ENCODE results near the gene RNF223.
"Not testable (repeated sequence)": the region's sequence is repeated elsewhere in the genome, so short reads cannot be mapped to it uniquely, and the experiment has no call there.

Gene RNF223

DNA sequence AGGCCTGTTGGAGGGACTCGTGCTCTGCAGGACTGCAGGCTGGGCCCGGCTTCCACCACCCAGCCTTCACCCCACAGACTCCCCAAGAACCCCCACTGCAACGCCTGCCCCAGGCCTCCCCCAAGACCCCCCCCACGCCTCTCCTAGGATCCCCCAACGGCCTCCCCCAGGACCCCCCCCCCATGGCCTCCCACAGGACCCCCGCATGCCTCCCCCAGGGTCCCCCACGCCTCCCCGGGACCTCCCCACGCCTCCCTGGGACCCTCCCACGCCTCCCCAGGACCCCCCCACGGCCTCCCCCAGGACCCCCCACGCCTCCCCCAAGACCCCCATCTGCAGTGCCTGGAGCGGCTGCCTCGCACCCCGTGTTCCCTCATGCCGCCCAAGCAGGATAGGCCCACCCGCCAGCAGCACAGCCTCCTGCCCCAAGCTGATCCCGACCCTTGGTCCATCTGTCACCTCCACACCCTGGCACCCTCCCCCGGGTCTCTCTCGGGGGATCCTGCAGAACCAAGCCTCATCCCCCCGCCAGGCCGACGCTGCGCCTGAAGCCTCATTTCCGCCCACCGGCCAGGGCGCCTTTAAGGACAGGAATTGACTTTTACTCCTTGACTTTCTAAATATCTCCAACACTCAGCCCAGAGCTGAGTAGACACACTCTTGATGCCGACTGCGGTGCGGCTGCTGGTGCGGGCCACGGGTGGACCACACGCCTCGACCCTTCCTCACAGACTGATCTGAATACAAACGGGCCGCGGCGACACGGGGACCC is 14.1 kb upstream of the RNF223 start:
- DNase-seq: no peak

DNA sequence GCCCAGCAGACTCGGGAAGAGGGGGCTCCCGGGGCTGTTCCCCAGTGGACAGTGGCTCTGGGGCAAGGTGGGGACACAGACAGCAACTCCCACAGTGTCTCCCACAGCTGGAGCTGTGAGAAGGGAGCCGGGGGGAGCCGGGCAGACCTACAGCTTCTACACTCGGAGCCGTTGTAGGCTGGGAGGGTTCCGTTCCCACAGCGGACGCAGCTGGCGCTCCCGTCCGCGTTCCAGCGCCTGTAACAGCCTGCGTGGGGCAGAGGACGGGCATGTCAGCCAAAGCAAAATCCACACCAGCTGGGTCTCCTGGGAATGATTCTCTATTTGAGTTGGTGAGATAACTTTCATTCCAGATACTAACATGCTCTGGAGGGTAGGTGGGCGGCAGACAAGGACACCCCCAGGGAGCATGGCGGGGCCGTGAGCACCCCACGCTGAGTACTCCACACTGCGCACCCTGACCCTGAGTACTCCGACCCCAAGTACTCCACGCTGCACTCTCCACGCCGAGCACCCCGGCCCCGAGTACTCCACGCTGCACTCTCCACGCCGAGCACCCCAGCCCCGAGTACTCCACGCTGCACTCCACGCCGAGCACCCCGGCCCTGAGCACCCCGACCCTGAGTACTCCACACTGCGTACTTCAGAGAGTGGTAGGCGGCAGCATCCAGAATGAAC is 13.4 kb upstream of the RNF223 start:
- no peak for DNase-seq

DNA sequence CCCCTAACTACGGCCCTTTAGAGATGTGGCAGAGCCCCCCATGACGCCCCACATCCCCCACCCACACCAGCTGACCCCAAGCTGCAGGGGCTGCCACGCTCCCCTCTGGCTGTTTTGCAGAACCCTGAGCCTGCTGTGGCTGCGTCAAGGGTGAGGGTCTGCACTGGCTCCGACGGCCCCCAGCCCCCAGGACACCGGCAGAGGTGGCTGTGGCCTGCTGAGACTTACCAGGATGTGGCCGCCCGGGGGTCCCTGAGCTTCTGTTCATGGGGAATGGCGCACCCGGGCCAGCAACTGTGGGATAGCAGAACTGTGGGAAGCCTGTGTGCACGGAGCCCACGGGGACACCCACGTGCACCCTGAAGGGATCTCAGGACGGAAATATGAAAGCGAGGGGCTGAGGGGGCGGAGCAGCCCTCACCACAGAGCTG is 12.8 kb upstream of the RNF223 start:
- DNase-seq: no peak

DNA sequence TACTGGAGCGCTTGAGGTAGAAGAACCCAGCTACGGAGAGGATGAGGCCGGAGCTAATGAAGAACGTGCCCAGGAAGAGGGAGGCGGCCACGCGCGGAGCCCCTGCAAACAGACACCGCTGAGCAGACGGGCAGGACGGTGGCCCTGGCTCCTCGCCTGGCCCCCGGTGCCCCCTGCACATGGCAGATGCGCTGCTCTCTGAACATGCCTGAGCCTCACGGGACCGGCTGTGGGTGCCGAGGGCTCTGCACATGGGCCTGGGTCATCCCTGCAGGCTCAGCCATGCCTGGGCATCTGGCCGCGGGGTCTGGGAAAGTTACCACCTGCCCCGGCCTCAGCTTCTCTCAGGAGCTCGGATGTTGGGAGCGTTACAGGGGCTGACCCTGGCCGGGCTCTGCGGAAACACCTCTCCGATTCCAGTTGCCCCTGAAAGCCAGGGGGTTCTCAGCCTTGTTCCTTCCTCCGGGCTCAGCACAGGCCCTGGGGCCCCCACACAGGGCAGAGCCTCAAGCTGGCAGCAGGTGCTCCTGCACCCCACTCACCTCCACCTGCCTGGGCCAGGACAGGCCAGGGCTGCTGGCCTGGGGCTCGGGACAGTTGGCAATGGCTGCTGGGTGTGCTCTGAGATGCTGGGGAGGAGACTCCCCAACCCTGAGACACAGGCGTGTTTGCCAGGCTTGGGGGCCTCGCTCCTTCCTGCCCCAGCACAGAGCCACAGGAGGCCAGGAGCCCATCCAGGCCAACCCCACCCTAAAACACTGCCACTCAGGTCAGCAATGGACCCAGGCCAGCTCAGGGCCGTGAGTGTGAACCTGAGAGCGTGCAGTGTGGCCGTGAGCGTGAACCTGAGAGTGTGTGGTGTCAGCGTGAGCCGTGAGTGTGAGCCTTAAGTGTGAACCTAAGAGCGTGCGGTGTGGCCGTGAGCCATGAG is 12.1 kb upstream of the RNF223 start:
- DNase-seq: no peak

DNA sequence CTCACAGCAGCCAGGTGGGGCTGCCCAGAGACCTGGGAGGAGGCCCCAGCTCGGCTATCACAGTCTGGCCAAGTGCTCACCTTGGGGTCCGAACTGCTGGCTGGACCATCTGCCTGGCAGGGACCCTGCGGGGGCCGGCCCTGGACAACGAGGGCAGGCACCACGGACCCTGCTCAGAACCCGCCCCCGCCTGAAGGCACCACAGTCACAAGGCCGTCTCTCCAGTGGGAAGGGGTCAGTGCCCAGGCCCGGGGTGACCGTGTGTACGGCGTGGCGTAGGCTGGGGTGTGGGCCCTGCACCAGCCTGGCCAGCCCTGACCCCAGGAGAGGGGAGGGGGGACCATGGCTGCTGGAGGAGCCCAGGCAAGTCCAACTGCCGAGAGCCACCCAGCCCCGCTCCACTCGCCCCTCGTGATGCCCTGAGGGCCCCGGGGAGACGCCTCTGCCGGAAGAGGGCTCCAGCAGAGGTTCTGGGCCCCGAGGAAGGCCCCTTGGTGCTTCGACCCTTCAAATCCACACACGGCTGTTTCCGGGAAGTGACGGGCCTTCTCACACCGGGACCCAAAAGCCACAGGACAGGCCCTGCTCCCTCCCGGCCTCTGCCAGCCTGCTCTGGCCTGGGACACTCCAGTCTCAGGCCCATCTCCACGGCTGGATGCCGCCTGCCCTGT is 11.2 kb upstream of the RNF223 start:
- DNase-seq: no peak

DNA sequence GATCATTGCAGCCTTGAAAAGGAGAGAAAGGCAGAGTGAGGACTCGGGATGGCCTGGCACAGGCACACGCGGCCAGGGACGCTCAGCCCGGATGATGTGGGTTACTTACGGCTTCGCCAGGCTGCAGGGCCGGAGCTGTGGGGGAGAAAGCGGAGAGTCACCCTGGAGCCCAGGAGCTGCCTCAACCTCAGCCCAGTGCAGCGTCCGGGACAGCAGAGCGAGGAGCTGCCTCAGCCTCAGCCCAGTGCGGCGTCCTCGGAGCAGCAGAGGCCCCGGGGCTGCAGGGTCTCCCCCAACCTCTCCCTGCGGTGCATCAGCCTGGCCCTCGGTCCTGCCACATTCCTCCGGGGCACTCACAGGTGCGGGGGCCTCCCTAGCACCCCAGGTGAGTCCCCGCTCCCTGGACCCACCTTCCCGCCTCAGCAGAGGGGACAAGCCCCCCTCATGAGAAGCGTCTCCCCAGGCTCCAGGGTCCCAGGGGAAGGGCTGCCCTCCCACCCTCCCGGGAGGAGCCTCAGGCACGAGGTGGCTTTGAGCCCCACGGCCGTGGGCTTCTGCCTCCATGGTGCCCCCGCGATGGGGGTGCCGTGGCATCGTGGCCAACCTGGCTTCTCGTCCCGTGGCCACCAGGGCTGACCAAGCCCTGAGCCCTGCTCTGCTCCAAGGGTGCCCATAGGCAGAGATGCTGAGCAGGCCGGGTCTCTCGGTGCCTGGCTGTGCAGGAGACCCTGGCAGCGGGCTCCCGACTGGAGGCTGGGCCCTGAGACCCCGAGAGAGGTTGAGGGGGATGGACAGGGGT is 10.5 kb upstream of the RNF223 start:
- no peak for DNase-seq

DNA sequence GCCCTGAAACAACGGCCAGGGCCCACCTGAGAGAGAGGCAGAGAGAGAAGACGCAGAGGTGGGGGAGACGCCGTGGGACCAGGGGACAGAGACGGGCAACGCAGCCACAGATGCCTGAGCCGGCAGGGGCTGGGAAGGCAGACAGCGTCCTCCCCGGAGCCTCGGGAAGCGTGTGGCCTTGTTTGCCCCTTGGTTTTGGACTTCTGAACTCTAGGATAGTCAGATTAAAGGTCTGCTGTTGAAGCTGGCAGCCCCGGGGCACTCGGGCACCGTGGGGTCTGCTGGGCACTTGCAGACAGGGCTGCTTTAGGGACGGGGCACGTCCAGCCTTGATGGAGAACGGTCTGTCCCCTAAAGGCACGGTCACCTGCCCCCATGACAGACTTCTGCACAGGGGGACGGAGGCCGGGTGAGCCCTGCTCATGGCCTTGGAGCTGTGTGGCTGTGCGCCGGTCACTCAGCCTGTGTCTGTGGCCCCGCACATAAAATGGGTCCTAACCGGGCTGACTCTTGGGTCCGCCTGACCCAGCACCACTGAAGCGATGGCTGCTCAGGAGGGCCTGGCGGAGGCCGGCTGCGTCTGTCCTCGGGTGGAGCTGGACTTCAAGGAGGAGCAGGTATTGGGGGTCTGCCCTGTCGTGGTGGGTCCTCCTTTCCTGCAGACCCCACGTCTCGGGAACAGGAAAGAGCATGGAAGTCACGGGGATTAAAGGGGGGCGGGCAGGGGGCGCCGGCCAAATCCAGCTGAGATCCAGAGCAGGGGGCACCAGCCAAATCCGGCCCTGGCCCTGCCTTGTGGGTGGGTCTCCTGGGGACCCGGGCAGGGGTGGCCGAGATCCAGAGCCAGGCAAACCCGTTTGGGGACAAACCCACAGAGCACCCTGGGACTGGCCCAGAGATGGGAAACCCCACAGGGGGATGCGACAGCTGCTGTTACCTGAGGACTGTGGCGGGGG is 9.6 kb upstream of the RNF223 start:
- DNase-seq: no peak

DNA sequence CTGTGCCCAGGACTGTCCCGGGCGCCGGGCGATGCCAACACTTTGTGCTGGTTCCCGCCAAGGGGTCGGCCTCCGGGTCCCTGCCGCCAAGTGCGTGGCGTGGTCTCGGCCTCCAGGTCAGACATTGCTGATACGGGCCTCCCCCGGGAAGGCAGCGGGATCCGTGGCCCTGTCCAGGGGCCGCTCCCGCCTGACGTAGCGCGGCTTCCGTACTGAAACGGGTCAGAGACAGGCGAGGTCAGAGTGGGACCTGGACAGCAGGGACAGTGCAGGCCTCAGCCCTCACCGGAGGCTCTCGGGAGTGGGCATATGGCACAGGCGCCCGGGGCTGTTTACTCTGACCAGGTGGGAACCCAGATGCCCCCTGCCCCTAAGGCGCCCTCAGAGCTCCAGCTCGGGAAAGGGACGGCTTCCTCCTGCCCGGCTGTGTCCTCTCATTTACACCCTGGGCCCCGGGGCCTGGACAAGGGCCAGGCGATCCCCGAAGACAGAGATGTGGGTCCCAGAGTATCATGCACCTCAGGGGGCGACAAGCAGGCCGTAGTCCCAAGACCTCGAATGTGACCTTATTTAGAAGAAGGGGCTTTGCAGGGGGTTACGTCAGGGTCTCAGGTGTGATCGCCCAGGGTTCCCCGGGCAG is 8.8 kb upstream of the RNF223 start:
- no peak for DNase-seq

DNA sequence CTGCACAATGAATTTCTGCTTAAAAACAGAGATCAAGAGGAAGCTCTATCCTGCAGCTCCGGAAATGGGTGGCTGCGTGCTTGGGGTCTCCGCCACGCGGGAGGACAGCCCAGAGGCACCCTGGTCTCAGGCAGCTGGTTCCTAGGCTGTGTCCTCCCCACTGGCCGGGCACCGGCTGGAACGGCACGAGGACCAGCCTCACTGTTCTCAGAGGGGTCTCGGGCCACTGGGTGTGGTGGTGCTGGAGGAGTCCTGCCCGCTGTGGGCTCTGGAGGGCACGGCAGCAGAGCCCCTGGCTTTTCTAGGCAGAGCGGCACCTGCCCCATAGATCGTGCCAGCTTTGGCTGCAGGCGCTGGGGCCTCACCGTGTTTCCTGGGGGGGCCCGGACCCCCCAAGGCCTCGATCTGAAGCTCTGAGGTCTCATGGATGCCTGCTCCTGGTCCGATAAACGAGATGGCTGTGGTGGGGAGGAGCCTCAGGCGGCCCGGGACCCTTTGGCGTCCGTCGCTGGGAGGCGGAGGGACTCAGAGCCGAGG is 8.2 kb upstream of the RNF223 start:
- DNase-seq: no peak

DNA sequence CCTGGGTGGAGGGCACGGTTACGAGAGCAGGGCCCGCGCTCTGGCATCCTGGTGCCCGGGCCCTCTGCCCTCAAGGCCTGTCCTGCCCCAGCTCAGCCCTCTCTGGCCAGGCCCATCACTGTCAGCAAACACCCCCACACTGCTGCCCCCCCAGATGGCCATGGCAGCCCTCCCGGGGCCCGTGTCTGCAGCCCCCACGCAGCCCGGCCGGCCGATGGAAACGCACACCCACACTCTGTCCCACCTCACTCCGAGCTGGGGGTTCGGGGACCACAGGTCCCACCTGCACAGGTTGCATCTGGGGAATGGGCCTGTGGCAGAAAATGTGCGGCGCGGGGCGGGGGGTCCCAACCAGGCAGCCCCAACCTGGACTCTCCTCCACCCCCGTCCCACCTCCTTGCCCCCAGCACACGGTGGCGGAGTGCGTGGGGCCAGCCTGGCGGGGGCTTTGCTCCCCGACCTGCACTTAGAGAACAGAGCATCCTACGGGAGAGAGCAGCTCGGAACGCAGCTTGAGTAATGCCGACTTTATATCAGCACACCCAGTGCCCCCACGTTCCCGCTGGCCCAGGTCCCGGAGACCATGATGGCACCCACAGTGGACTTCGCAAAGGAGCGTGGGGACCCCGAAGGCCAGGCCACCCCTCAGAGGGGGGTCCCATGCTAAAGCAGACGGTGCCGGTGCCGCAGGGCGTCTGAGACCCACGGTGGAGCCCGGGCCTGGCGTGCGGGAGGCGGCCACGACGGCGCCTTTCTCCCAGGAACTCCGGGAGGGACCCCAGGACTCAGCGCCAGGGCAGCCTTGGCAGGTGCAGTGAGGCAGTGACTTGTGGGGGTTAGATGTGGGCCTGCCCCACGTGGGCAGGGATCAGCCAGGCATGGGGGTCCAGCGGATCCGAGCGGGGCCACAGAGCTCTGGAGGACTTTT is 7.5 kb upstream of the RNF223 start:
- no peak for DNase-seq

DNA sequence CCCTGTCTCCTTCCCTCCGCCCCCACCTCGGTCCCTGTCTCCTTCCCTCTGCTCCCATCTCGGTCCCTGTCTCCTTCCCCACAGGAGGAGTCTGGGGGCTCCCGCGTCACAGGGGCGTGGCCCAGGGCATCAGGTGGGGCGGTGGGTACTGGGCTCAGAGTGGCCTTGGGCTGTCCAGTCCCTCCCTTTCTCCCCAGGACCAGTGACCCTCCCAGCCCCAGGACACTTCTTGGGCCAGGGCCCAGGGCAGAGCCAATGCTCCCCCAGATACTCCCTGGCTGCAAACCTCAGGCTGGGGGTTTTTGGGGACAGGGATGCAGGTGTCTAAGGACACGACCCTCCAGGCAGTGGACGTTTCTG is 6.8 kb upstream of the RNF223 start:
- DNase-seq: no peak

DNA sequence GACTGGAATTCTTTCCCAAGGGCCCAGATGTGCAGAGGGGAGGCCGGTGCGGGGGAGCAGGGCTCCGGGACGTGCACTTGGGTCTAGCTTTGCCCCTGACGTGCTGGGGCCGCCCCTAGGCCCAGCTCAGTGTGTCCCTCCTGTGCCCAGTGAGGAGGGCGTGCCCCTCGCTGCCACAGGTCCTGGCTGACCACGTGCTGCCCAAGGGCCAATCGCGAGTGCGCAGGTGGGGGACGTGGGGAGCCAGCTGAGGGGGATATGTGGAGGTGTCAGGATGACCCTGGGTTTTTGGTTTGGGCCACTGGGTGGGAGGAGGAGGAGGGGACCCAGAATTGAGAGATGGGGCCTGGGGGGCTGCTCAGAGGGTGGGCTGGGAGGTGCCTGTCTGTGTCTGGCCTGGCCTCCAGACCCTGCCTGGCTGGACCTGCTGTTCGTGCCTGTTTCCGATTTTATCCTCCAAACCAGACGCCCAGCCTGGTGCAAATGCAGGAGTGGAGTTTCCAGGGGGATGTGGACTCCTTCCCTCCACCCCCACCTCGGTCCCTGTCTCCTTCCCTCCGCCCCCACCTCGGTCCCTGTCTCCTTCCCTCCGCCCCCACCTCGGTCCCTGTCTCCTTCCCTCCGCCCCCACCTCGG is 6.1 kb upstream of the RNF223 start:
- peak in 13 of 56 donors; percentile 10 to 73 (median 25) for DNase-seq

DNA sequence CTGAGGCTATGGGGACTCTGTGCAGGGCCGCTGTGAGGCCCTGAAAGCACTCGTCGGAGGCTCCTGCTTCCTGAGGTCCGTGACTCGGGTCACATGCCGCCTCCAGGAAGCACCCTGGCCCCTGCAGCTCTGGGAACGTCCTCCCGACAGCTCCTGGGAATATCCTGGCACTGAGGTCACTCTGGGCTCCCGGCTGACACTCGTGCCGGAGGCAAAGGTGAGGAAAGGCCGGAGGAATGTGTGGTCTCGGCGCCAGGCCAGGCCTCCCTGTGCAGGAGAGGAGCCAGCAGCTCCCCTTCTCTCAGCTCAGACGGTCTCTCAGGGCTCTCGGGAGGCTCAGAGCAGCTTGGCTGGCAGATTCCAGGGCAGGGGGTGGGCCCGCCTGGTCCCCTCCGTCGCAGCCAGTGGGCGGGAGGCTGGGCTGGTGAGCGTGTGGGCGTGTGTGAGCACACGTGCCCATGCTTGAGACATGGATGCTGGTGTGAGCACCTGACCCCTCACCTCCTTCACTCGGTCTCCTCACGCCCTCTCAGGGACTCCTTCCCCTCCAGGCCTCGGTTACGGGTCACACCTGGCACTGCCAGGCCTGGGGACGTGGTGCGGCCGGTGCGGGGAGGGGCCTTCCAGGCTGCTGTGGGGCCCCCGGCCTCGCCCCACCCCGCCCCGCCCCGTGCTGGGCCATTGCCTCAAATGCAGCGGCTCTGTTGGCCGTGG is 5.5 kb upstream of the RNF223 start:
- DNase-seq: no peak

DNA sequence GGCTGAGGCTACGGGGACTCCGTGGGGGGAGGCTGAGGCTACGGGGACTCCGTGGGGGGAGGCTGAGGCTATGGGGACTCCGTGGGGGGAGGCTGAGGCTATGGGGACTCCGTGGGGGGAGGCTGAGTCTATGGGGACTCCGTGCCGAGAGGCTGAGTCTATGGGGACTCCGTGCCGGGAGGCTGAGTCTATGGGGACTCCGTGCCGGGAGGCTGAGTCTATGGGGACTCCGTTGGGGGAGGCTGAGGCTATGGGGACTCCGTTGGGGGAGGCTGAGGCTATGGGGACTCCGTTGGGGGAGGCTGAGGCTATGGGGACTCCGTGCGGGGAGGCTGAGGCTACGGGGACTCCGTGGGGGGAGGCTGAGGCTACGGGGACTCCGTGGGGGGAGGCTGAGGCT is 3.3 kb upstream of the RNF223 start:
- DNase-seq: not testable (repeated sequence)

DNA sequence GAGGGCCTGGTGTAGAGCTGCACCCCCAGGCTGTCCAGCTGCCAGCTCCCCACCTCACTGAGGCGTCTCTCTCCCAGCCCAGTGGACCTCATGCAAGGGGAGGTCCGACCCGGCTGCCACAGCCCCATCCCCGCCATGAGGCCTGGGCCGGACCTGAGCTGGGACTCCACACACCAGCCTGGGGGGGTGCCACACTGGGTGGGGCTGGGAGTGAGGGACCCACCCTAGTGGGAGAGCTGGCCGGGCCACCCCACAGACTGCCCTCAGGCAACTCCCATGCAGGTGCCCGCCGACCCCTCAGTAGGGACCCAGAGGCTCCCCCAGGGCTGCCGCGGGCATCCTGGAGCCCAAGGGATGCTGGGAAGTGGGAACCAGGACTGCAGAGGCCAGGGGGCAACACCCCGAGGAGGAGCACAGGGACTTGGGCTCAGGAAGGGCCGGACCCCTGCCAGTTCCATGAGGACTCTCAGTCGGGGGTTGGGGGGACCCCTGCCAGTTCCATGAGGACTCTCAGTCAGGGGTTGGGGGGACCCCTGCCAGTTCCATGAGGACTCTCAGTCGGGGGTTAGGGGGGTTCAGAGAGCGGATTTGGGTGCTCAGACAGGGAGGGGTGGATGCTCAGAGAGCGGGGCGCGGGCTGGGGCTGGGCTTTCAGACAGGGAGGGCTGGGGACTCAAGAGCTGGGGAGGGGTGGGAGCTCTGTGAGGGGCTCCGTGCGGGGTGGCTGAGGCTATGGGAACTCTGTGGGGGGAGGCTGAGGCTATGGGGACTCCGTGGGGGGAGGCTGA is 1.2 kb upstream of the RNF223 start:
- DNase-seq: no peak
